ENCODE data around the gene NT5C1A.

Gene NT5C1A

GRCh38 chr1:39633422-39633821 is 38.5 kb downstream of the NT5C1A start:
- DNase-seq, result no peak

GRCh38 chr1:39632682-39633417 is 39.1 kb downstream of the NT5C1A start:
- no peak for DNase-seq

- DNase-seq, result no peak
Observed at GRCh38 chr1:39632323-39632681, 39.6 kb downstream of the NT5C1A start.

GRCh38 chr1:39631361-39632322 is 40.3 kb downstream of the NT5C1A start:
- DNase-seq, result peak; percentile 29

GRCh38 chr1:39628807-39629350 is 43.0 kb downstream of the NT5C1A start:
- no peak for DNase-seq

- no peak for DNase-seq
Observed at GRCh38 chr1:39626646-39627045, 45.3 kb downstream of the NT5C1A start.

GRCh38 chr1:39625462-39626273 is 46.2 kb downstream of the NT5C1A start:
- DNase-seq, result no peak

- no peak for DNase-seq
Observed at GRCh38 chr1:39625009-39625408, 46.9 kb downstream of the NT5C1A start.

- DNase-seq, result no peak
Observed at GRCh38 chr1:39623053-39623452, 48.9 kb downstream of the NT5C1A start.

GRCh38 chr1:39622427-39622826 is 49.5 kb downstream of the NT5C1A start:
- no peak for DNase-seq

GRCh38 chr1:39620659-39621165 is 51.2 kb downstream of the NT5C1A start:
- DNase-seq, result no peak

GRCh38 chr1:39617488-39618049 is 54.3 kb downstream of the NT5C1A start:
- no peak for DNase-seq

- DNase-seq, result no peak
Observed at GRCh38 chr1:39615086-39615673, 56.7 kb downstream of the NT5C1A start.

GRCh38 chr1:39614488-39614887 is 57.4 kb downstream of the NT5C1A start:
- DNase-seq, result no peak

- no peak for DNase-seq
Observed at GRCh38 chr1:39613250-39613649, 58.7 kb downstream of the NT5C1A start.

GRCh38 chr1:39609618-39610331 is 62.1 kb downstream of the NT5C1A start:
- DNase-seq, result peak; percentile 66

Measured in hematopoietic multipotent progenitor cell treated with erythropoietin and hydrocortisone succinate and interleukin-3 and kit ligand, for 8 days (in vitro differentiated cells).